GM19324 (cell line): ENCODE data around the gene FDPS.
"Not testable (repeated sequence)": the region's sequence is repeated elsewhere in the genome, so short reads cannot be mapped to it uniquely, and the experiment has no call there.

ENCODE experiments used
- ATAC-seq: cut with Tn5 transposase; IDR thresholded peaks from one replicate; pipeline ENCODE4 v1.9.1; 2021; ENCODE audit warnings: mild to moderate bottlenecking, moderate library complexity; ENCODE audit not compliant: unreplicated experiment, low FRiP score

FDPS gene

DNA sequence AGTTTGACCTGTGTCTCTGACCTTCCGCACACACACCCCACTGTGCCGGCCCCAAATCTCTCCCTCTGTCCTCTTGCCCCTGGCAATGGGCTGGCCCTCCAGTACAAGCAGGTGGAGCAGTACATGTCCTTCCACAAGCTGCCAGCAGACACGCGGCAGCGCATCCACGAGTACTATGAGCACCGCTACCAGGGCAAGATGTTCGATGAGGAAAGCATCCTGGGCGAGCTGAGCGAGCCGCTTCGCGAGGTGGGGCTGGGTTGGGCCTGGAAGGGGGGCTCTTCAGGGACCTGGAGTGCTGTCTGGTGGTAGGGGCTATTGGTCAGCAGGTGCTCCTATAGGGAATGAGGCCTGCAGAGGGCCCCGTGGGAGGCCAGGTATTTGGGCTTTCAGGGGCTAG is 23.6 kb upstream of the FDPS start:
- ATAC-seq = no peak

GRCh38 chr1:155285631-155286044 is 23.0 kb upstream of the FDPS start:
- no peak for ATAC-seq

- ATAC-seq = no peak
These were observed 22.1 kb upstream of the FDPS start for GRCh38 chr1:155286544-155286943.

GRCh38 chr1:155287987-155288543 is 20.6 kb upstream of the FDPS start:
- ATAC-seq = no peak

- not testable (repeated sequence) for ATAC-seq
These were observed 17.7 kb upstream of the FDPS start for GRCh38 chr1:155291006-155291405.

DNA sequence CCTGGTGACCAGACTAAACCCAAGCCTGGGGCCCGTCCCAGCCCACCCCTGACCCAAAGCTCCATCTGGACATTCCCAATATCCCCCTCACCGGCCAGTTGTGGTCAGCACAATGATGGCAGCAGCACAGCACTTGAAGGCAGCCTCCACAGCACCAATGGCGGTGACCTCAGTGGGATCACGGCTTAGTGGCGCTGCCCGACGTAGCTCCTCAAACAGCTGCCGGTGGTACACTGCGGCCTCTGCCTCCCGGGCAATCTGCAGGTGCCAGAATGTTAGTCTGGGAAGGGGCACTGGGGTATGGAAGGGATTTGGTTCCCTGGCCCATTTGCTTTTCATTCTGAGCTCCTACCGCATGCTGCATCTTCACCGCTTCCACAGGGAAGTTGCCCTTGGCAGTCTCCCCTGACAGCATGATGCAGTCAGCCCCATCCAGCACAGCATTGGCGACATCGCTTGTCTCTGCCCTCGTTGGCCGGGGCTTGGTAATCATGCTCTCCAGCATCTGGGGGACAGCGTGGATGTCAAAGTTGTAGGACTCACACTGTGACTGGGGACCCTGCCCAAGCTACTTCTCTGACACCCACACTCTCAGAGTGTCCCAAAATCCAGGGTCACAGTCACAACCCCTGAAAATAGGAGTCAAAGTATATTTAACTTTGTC is 15.4 kb upstream of the FDPS start:
- ATAC-seq = no peak

DNA sequence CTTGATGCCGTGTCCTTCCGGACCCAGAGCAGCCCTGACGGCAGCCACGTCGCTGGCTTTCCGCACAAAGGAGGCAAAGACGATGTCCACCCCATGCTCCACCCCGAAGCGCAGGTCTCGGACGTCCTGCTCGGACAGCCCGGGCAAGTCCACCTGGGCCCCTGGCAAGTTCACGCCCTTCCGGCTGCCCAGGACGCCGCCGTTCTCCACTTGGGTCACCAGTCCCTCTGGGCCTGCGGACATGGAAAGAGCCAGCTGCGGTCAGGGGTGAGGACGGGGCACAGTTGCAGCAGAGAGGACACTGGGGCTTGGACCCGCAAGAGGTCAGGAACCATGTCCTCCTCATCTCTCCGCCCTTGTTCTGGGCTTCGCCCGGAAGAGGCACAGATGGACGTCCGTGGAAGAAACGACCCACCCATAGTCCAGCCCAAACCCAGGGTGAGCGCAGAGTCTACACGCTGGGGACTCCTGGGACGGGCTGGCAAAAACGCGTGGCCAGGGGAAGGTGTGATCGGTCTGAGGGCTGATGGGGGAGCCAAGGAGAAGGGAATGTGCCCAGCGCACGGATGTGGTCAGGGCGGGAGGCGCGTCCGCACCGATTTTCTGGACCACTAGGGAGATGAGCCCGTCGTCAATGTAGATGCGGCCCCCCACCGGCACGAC is 14.0 kb upstream of the FDPS start:
- no peak for ATAC-seq

DNA sequence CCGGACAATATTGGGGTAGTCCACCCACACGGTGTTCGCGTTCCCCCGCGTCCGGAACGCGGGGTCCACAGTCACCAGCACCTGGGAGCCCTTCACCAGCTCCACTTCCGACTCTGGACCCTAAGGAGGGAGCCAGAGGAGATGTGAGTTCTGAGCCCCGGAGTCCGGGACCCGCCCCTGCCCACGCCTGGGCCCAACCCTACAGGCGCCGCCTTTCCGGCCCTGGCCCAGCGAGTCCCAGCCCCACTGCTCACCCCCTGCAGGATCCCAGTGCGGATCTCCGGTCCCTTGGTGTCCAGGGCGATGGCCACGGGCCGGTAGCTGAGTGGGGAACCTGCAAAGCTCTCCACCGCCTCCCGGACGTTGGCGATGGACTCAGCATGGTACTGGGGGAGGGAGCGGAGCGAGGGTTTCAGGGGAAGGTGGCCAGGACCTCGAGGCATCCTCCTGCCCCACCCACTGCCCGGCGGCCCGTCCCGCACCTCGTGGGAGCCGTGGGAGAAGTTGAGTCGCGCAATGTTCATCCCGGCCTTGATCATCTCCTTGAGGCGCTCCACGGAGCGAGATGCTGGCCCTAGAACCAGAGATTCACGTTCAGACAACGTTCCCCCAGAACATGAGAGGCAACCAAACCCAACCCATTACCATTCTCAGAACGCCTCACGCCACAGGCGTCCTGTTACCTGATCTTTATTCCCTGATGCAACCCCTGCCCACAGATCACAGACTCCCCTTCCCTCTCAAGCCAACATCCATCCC is 13.3 kb upstream of the FDPS start:
- ATAC-seq = no peak

DNA sequence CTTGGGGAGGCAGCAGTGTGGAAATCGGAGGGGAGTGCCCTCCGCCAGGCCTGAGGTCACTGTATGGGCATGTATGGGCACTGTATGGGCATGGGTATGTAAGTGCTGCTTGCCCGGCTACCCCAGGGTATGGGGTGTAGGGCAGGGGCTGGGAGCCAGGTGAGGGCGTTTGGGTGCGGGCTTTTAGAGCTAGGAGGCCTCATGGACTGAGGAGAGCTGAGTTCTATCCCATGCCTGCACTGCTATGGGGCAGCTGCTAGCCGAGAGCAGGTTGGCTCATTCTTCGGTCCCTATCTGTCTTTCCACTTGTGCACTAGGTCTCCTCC is 12.8 kb upstream of the FDPS start:
- ATAC-seq = no peak

DNA sequence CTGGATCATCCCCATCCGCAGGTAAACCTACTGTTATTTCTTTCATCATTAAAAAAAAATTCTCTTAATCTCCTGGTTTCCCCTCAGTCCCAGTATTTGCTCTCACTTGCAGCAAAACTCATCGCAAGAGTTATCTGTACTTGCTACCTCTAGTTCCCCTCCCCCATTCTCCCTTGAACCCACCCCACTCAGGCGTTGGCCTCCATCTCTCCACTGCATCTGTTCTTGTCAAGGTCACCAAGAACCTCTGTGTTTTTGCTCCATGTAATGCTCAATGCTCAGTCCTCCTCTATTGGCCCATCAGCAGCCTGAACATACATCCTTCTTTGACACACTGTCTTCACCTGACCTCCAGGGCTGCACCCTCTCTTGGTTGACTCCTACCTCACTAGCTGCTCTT is 12.0 kb upstream of the FDPS start:
- no peak for ATAC-seq

GRCh38 chr1:155297384-155297783 is 11.3 kb upstream of the FDPS start:
- no peak for ATAC-seq

DNA sequence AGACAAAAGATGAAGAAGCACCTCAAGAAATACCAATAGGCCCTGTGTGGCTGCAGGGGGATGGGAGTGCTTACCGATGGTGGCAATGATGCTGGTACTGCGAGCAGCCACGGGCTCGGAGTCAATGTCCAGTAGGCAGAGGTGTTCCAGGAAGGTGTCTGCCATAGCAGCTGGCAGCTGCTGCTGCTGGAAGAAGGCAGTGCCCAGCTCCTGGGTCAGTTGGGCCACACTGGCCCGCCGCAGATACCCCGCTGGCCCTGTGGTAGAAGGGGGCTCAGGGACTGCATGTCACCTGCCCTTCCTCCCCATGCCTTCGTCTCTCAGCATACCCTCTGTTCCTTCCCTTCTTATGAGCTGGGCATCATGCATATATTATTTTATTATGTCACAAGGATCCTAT is 8.6 kb upstream of the FDPS start:
- no peak for ATAC-seq

DNA sequence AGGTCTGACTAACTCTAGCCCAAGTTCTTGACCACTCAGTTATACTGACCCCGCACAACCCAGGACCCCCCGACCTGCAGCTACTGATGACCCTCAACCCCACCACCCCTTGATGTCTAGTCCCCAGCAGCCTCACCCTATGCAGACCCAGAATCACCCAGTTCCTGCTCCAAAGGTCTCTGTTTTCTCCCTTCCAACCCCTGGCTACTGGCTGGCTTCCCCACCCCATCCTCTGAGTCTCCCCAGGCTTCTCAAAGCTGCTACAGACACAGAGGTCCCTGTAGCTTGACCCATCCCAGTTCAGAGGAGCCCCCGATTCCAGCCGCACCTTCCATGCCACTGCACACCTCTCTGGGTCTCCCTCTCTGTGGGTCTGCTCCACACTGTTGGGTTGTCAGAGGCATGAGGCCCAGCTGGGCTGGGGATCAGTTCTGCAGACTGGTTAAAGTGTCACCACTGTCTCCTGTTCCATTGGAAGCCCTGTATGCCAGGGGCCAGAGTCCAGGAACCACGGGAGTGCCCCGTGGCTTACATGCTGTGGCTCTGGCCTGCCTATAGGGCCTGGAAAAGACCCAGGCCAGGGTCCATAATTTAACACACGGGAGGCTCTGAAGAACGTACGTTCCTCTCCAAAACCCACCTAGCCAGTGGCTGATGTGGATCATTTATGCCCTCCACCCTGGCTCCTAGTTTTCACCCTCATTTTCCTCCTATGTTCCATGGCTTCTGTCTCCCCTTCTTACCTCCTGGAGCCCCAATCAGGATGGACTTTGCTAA is 7.9 kb upstream of the FDPS start:
- no peak for ATAC-seq

- no peak for ATAC-seq
These were observed 7.3 kb upstream of the FDPS start, which contains the start of gene PKLR for GRCh38 chr1:155301342-155301841. Gene PKLR, minus strand, starts transcription at chr1:155301438. Its CDS starts 43 bp downstream, at chr1:155301395.

- ATAC-seq = no peak
These were observed 4.1 kb upstream of the FDPS start for GRCh38 chr1:155304558-155305063.

DNA sequence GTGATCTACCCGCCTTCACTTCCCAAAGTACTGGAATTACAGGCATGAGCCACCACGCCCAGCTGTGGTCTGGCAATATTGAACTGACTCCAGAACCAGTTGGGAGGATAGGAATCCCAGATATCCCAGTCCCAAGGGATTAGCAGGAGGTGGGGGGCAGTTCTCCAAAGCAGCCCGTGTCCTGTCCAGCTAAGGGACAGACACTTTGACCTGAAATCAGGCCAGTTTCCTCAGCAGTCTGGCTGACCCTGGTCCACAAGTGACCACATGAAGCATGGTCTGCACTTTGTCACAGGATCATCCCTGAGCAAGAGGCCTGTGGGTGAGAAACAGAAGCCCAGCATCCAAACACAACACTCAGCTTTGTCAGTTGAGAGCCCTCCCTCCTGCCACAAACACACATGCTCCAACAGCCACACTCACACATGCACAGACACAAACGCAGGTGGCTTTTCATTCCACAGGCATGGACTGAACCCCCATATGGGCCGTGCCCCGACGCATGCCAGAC is 2.7 kb upstream of the FDPS start:
- no peak for ATAC-seq

DNA sequence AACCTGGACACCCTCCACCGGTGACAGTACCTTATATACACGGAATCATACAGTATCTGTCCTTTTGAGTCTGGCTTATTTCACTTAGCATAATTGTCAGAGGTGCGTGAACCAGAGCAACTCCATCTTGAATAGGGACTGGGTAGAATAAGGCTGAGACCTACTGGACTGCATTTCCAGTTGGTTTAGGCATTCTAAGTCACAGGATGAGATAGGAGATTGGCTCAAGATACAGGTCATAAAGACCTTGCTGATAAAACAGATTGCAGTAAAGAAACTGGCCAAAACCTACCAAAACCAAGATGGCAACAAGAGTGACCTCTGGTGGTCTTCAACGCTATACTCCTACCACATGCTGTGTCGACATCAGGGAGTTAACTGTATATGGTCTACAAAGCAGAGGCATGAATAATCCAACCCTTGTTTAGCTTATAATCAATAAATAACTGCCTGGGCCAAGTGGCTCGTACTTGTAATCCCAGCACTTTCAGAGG is 1.4 kb upstream of the FDPS start:
- ATAC-seq = no peak

GRCh38 chr1:155309423-155310021 is 856 bp downstream of the FDPS start:
- no peak for ATAC-seq

- ATAC-seq = no peak
These were observed 4.6 kb downstream of the FDPS start for GRCh38 chr1:155313261-155313660.
